ENCODE measurements around the gene SEC14L5. TPM values are rescaled to one million over a fixed set of nuclear protein-coding genes. Genes with fewer than 3 reads are reported as not detected.

Gene SEC14L5
- polyA plus RNA-seq, 3 donors = 0.03 TPM; not detected in 2

GRCh38 chr16:4909825-4910224, 48.3 kb upstream of the SEC14L5 start:
- peak overlapping the region in 1 of 7 donors; percentile 52 for H3K27ac Mint-ChIP-seq
- peaks cover 0 to under 1% (median 0%) of the 10 kb centered on the region in 7 donors for H3K9me3 Mint-ChIP-seq
- no peaks in the 10 kb centered on the region for H3K4me1 ChIP-seq (ENCODE audit: control insufficient read depth in 1 of 2, insufficient read depth in 2 of 2, low read length in 2 of 2)
- no peak overlapping the region for H3K9ac ChIP-seq (ENCODE audit: insufficient read depth, low read length, poor library complexity, severe bottlenecking)
- no peaks in the 10 kb centered on the region for H4K20me1 ChIP-seq (ENCODE audit: insufficient read depth, low read length)
- TF ChIP-seq CTCF (IDR thresholded peaks at IDR 0.05) = no peak
- H3K4me3 ChIP-seq (replicated peaks in 1 of 3; ENCODE audit: low read depth in 2 of 3, low read length in 3 of 3) = no peak overlapping the region
- H3K9me3 ChIP-seq (replicated peaks in 1 of 2; ENCODE audit: control insufficient read depth in 1 of 2, insufficient read depth in 1 of 2, low read length in 2 of 2) = no peaks in the 10 kb centered on the region
- DNase-seq = no peak
- no peaks in the 10 kb centered on the region for H3K79me2 ChIP-seq (ENCODE audit: insufficient read depth, low read length)
- H3K36me3 Mint-ChIP-seq = no peaks in the 10 kb centered on the region
- H3K27me3 ChIP-seq (ENCODE audit: control insufficient read depth in 2 of 2, insufficient read depth in 2 of 2, low read length in 2 of 2) = no peaks in the 10 kb centered on the region
- H3K27me3 Mint-ChIP-seq (ENCODE audit: low read depth in 3 of 3) = peaks cover 6 to 9% (median 8%) of the 10 kb centered on the region in 3 donors
- H3K4me1 Mint-ChIP-seq = peaks cover 3% of the 10 kb centered on the region
- H3K4me3 Mint-ChIP-seq = no peak overlapping the region
- H3K27ac ChIP-seq (ENCODE audit: low read depth in 1 of 2, low read length in 2 of 2) = no peak overlapping the region
- 97% methylated on average over 7 of the region's 7 CpGs for WGBS (ENCODE audit: insufficient coverage)
- no peaks in the 10 kb centered on the region for H3K36me3 ChIP-seq (replicated peaks in 1 of 2; ENCODE audit: control insufficient read depth in 1 of 2, insufficient read depth in 2 of 2, low read length in 2 of 2)
- no peak overlapping the region for H3K4me2 ChIP-seq (replicated peaks; ENCODE audit: extremely low read depth, low read length, poor library complexity, severe bottlenecking)
- intact Hi-C loops (cut with micrococcal nuclease) = no loop called here
- H2AFZ ChIP-seq (ENCODE audit: insufficient read depth, low read depth, low read length, poor library complexity, severe bottlenecking) = no peak overlapping the region

GRCh38 chr16:4910828-4911227, 47.3 kb upstream of the SEC14L5 start:
- Histone ChIP-seq H3K9ac (ENCODE audit: insufficient read depth, low read length, poor library complexity, severe bottlenecking) (no peak overlapping the region), H2AFZ (ENCODE audit: insufficient read depth, low read depth, low read length, poor library complexity, severe bottlenecking) (no peak overlapping the region), H3K9me3 (replicated peaks in 1 of 2; ENCODE audit: control insufficient read depth in 1 of 2, insufficient read depth in 1 of 2, low read length in 2 of 2) (no peaks in the 10 kb centered on the region), H3K27ac (ENCODE audit: low read depth in 1 of 2, low read length in 2 of 2) (no peak overlapping the region), H3K4me2 (replicated peaks; ENCODE audit: extremely low read depth, low read length, poor library complexity, severe bottlenecking) (no peak overlapping the region), H3K27me3 (ENCODE audit: control insufficient read depth in 2 of 2, insufficient read depth in 2 of 2, low read length in 2 of 2) (no peaks in the 10 kb centered on the region), H3K4me1 (ENCODE audit: control insufficient read depth in 1 of 2, insufficient read depth in 2 of 2, low read length in 2 of 2) (no peaks in the 10 kb centered on the region), H4K20me1 (ENCODE audit: insufficient read depth, low read length) (no peaks in the 10 kb centered on the region), H3K79me2 (ENCODE audit: insufficient read depth, low read length) (no peaks in the 10 kb centered on the region), H3K4me3 (replicated peaks in 1 of 3; ENCODE audit: low read depth in 2 of 3, low read length in 3 of 3) (no peak overlapping the region), H3K36me3 (replicated peaks in 1 of 2; ENCODE audit: control insufficient read depth in 1 of 2, insufficient read depth in 2 of 2, low read length in 2 of 2) (no peaks in the 10 kb centered on the region)
- no peak for DNase-seq
- Mint-ChIP-seq H3K27ac (no peak overlapping the region), H3K27me3 (ENCODE audit: low read depth in 3 of 3) (peaks cover 4 to 6% (median 6%) of the 10 kb centered on the region in 3 donors), H3K4me1 (peaks cover 3% of the 10 kb centered on the region), H3K36me3 (no peaks in the 10 kb centered on the region), H3K9me3 (no peaks in the 10 kb centered on the region), H3K4me3 (no peak overlapping the region)
- TF ChIP-seq CTCF (IDR thresholded peaks at IDR 0.05) = no peak
- intact Hi-C loops (cut with micrococcal nuclease) = no loop called here
- WGBS (ENCODE audit: insufficient coverage) = 94% methylated on average over 6 of the region's 12 CpGs

Data from CD14-positive monocyte (primary cell).